ENCODE measurements around the gene RCCD1.

Gene RCCD1

DNA sequence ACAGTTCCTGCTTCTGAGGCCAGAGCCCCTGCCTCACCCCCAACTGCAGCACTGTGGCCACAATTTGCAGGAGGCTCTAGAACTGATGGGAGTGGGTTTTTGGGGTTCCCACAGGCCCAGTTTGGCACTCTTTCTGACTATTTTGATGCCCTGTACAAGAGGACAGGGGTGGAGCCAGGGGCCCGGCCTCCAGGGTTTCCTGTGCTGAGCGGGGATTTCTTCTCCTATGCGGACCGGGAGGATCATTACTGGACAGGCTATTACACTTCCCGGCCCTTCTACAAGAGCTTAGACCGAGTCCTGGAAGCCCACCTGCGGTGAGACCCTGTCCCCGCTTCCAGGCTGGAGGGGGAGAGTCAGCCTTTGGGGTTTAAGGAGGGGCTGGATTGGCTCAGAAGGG lies 44.7 kb upstream of the RCCD1 start:
- no peak for TF ChIP-seq CTCF (IDR thresholded peaks at IDR 0.05; ENCODE audit: low read depth, low read length, missing control alignments)
- in situ Hi-C loops (cut with HindIII; ENCODE audit: low sequenced_read_pairs): no loop called here
- no peak for DNase-seq (ENCODE audit: low read depth)

DNA sequence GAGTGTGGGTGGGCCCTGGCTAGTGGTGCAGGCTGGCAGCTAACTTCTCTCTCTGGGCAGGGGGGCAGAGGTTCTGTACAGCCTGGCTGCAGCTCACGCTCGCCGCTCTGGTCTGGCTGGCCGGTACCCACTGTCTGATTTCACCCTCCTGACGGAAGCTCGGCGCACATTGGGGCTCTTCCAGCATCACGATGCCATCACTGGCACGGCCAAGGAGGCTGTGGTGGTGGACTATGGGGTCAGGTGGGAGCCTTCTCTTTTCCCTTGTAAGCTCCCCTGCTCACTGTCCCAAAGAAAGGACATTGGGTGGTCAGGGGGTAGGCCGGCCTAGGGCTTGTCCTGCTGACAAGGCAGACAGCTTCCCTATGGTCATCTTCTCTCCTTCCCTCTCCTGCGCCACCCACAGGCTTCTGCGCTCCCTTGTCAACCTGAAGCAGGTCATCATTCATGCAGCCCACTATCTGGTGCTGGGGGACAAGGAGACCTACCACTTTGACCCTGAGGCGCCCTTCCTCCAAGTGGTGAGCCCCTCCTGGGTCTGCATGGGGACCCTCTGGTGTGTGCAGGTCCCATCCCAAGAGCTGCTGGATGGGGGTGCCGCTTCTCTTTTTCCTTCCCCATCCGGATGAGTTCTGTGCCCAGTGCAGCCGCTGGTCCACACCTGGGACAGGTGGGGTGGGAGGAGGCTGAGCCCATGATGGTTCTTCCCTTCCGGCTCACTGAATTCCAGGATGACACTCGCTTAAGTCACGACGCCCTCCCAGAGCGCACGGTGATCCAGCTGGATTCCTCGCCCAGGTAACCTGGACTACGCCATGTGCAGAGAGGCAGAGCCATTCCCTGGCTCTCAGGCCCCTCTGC lies 44.0 kb upstream of the RCCD1 start:
- no peak overlapping the region for H3K4me3 ChIP-seq (ENCODE audit: low read depth, low read length)
- in situ Hi-C loops (cut with HindIII; ENCODE audit: low sequenced_read_pairs): no loop called here
- no peak for DNase-seq (ENCODE audit: low read depth)
- TF ChIP-seq CTCF (IDR thresholded peaks at IDR 0.05; ENCODE audit: low read depth, low read length, missing control alignments): no peak

More for the DNA sequence above, 44.7 kb upstream of the RCCD1 start:
- H3K4me3 ChIP-seq (ENCODE audit: low read depth, low read length): no peak overlapping the region

- H3K4me3 ChIP-seq (ENCODE audit: low read depth, low read length): no peak overlapping the region
- no peak for DNase-seq (ENCODE audit: low read depth)
- no peak for TF ChIP-seq CTCF (IDR thresholded peaks at IDR 0.05; ENCODE audit: low read depth, low read length, missing control alignments)
- in situ Hi-C loops (cut with HindIII; ENCODE audit: low sequenced_read_pairs): no loop called here
Measured at GRCh38 chr15:90911302-90911623, 43.4 kb upstream of the RCCD1 start.

DNA sequence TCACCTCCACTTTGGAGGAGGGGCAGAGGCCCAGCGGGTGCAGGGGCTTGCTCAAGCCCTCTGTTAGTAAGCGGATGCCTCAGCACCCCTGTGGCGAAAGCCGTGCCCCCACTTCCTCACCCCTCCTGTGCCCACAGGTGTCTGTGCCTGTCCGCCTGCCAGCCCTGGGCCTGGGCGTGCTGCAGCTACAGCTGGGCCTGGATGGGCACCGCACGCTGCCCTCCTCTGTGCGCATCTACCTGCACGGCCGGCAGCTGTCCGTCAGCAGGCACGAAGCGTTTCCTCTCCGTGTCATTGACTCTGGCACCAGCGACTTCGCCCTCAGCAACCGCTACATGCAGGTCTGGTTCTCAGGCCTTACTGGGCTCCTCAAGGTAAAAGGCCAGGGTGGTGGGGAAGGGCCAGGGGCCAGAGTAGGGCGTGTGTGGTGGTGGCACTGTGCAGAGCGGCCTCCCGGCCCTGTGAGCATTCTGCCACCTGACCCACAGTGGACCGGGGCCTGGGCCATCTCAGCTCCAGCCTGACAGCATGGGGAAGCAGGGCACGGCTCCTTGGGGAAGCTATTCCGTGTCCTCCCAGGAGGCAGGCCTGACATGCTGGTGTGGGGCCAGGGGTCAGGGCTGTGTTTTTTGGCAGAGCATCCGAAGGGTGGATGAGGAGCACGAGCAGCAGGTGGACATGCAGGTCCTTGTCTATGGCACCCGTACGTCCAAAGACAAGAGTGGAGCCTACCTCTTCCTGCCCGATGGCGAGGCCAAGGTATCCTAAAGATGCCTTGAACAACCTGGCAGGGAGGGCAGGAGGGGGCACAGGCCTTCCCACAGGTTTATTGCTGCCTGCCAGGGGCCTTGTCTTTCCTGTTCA lies 42.5 kb upstream of the RCCD1 start:
- in situ Hi-C loops (cut with HindIII; ENCODE audit: low sequenced_read_pairs): no loop called here
- TF ChIP-seq CTCF (IDR thresholded peaks at IDR 0.05; ENCODE audit: low read depth, low read length, missing control alignments): no peak
- no peak for DNase-seq (ENCODE audit: low read depth)
- no peak overlapping the region for H3K4me3 ChIP-seq (ENCODE audit: low read depth, low read length)

- no peak for TF ChIP-seq CTCF (IDR thresholded peaks at IDR 0.05; ENCODE audit: low read depth, low read length, missing control alignments)
- DNase-seq (ENCODE audit: low read depth): no peak
- in situ Hi-C loops (cut with HindIII; ENCODE audit: low sequenced_read_pairs): no loop called here
- no peak overlapping the region for H3K4me3 ChIP-seq (ENCODE audit: low read depth, low read length)
Measured at GRCh38 chr15:90912770-90913075, 42.0 kb upstream of the RCCD1 start.

DNA sequence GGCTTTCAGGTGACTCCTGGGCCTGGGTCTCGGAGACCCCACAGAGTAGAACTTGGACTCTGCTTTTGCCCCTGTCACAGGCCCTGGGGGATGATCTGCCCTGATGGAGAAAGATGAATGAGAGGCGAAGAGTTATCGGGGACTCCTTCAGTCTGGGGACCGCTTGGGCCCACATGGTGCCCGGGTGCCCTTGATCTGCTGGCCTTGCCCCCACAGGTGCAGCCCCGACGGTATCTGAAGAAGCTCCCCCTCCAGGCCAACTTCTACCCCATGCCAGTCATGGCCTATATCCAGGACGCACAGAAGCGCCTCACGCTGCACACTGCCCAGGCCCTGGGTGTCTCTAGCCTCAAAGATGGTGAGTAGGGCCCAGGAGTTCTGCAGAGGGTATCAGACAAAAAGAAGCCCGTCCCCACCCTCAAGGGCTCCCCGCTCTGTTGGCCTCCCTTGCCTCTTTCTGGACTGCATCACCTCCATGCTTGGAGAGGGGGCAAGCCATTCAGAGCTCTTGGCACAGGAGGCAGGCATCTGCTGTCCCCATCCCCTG lies 41.2 kb upstream of the RCCD1 start:
- no peak for DNase-seq (ENCODE audit: low read depth)
- in situ Hi-C loops (cut with HindIII; ENCODE audit: low sequenced_read_pairs): no loop called here
- no peak overlapping the region for H3K4me3 ChIP-seq (ENCODE audit: low read depth, low read length)
- TF ChIP-seq CTCF (IDR thresholded peaks at IDR 0.05; ENCODE audit: low read depth, low read length, missing control alignments): no peak

Data from astrocyte of the cerebellum (primary cell).